Right cardiac atrium (tissue), 5 donors: ENCODE measurements around the gene LILRB2. TPM values are rescaled to one million over a fixed set of nuclear protein-coding genes. Genes with fewer than 3 reads are reported as not detected.
"Not testable (repeated sequence)": the region's sequence is repeated elsewhere in the genome, so short reads cannot be mapped to it uniquely, and the experiment has no call there.

Experiments
- ATAC-seq, 2 donors: fragments of 200-7000 bp; cut with Tn5 transposase; one replicate each; pipeline versions ENCODE4 v1.8.0 to v1.9.1; 2020; ENCODE audit warnings: moderate library complexity in 2 of 2, mild to moderate bottlenecking in 1 of 2
- DNase-seq, 3 donors: peaks; one replicate each; pipeline ENCODE4 v3.0.0-alpha.2; 2020
- H3K27ac ChIP-seq: one replicate; pipeline ENCODE4 v1.5.1; 2013; ENCODE audit warnings: mild to moderate bottlenecking, low read length, control low read depth, moderate library complexity
- H3K27me3 ChIP-seq: one replicate; pipeline ENCODE4 v1.6.1; 2013; ENCODE audit not compliant: control insufficient read depth, insufficient read depth
- H3K4me1 ChIP-seq: one replicate; pipeline ENCODE4 v1.6.1; 2013; ENCODE audit warnings: low read length; ENCODE audit not compliant: control insufficient read depth, insufficient read depth
- H3K4me3 ChIP-seq: one replicate; pipeline ENCODE4 v1.5.1; 2013; ENCODE audit warnings: low read length, control low read depth
- H3K9me3 ChIP-seq: one replicate; pipeline ENCODE4 v1.6.1; 2013; ENCODE audit warnings: low read length; ENCODE audit not compliant: control insufficient read depth
- WGBS: extraction: QIAGEN DNeasy Blood & Tissue Kit; methylation state at CpG from one replicate; pipeline ENCODE4 v1.1.7; 2013; 5-methylcytosine and 5-hydroxymethylcytosine counted together
- intact Hi-C, 4 donors: fragments of 100-400 bp; cut with DNase I; formaldehyde crosslinking; loops; one replicate each; pipeline versions ENCODE4 v1.11.0 to v1.14.0; 2022 to 2023
- microRNA-seq, 2 donors: library from miRNA; unstranded; fragments of <30 nt; microRNA quantifications; one replicate each; pipeline ENCODE4 v1.2.0, GENCODE V29; 2020 to 2021
- polyA plus RNA-seq: library from polyadenylated mRNA; stranded (reverse); fragments of 200-250 nt; gene quantifications from one replicate; pipeline ENCODE4 v1.2.3, GENCODE V29; 2013
- total RNA-seq, 4 donors: library from RNA; stranded (reverse); fragmentation: NEBNext Ultra II Directional; extraction: Animal tissue kit (Norgen Biotek cat#: 25700); gene quantifications; one replicate each; pipeline ENCODE4 v1.2.1, GENCODE V29; 2021
- donor health status: healthy with polysubstance abuse.
- donor health status: DM: no; HTN: yes; CAD: no.
- donor health status: DM: no; HTN: no; CAD: no.
- donor health status: DM: no; HTN: yes; CAD: no; lungs with severe emphysema.
- donor health status: DM: yes; HTN: yes; CAD: no.

The LILRB2 gene
- total and polyA plus RNA-seq, 5 donors, result 1.9 to 5.0 (median 4.7) TPM

- DNase-seq, H3K4me3 ChIP-seq, H3K9me3 ChIP-seq, H3K4me1 ChIP-seq, H3K27ac ChIP-seq, H3K27me3 ChIP-seq: not testable (repeated sequence)
- intact Hi-C loops, result loop anchor here in 3 of 4 donors (2.0 to 10.0 kb wide), 3 partner anchors 17 to 75 kb away; partner anchors contain the start of gene LILRB3 (in 1 of the 3)
- 65% methylated on average over 15 of the region's 21 CpGs for WGBS
- ATAC-seq, result peak; percentile 50 to 58
Observed at GRCh38 chr19:54239491-54240371, 41.2 kb downstream of the LILRB2 start.

- no peaks in the 10 kb centered on the region for H3K27me3 ChIP-seq
- H3K4me1 ChIP-seq, result no peaks in the 10 kb centered on the region
- ATAC-seq (no peak), DNase-seq (no peak)
- H3K9me3 ChIP-seq, result no peaks in the 10 kb centered on the region
- intact Hi-C loops, result loop anchor here (2.0 to 10.0 kb wide), 4 partner anchors 62 to 69 kb away; partner anchors contain the start of gene TMC4 (in 1 of the 4)
- no peak overlapping the region for H3K4me3 ChIP-seq
- no peak overlapping the region for H3K27ac ChIP-seq
- WGBS, result 54% methylated on average over 5 of the region's 5 CpGs
Observed at GRCh38 chr19:54233941-54234340, 47.0 kb downstream of the LILRB2 start.

GRCh38 chr19:54231077-54231931 lies 49.6 kb downstream of the LILRB2 start:
- Histone ChIP-seq H3K4me3 (no peak overlapping the region), H3K4me1 (no peaks in the 10 kb centered on the region), H3K27me3 (no peaks in the 10 kb centered on the region), H3K27ac (no peak overlapping the region), H3K9me3 (no peaks in the 10 kb centered on the region)
- WGBS, result 16% methylated on average over 21 of the region's 21 CpGs
- DNase-seq (peak; percentile 92 to 95 (median 94)), ATAC-seq (peak; percentile 89 to 94)
- intact Hi-C loops, result loop anchor here in 3 of 4 donors (5.0 to 10.0 kb wide), 3 partner anchors 59 to 67 kb away; partner anchors contain the start of gene TMC4 (in 1 of the 3)

GRCh38 chr19:54230031-54230430 lies 50.9 kb downstream of the LILRB2 start:
- intact Hi-C loops, result loop anchor here in 3 of 4 donors (5.0 to 10.0 kb wide), 3 partner anchors 58 to 65 kb away; partner anchors contain the start of gene TMC4 (in 1 of the 3)
- Histone ChIP-seq H3K9me3 (no peaks in the 10 kb centered on the region), H3K4me3 (no peak overlapping the region), H3K27me3 (no peaks in the 10 kb centered on the region), H3K27ac (no peak overlapping the region), H3K4me1 (no peaks in the 10 kb centered on the region)
- WGBS, result 88% methylated on average over 7 of the region's 7 CpGs
- DNase-seq (no peak), ATAC-seq (no peak)

- 90% methylated on average over 8 of the region's 8 CpGs for whole genome bisulfite sequencing
- ATAC-seq (no peak), DNase-seq (peak in 1 of 3 donors; percentile 5)
- H3K9me3 ChIP-seq, result no peaks in the 10 kb centered on the region
- H3K4me3 ChIP-seq, result no peak overlapping the region
- no peak overlapping the region for H3K27ac ChIP-seq
- H3K4me1 ChIP-seq, result no peaks in the 10 kb centered on the region
- H3K27me3 ChIP-seq, result no peaks in the 10 kb centered on the region
- intact Hi-C loops, result no loop called here
Observed at GRCh38 chr19:54229146-54229545, 51.8 kb downstream of the LILRB2 start.

GRCh38 chr19:54224619-54225018 lies 56.3 kb downstream of the LILRB2 start:
- H3K27me3 ChIP-seq, H3K4me3 ChIP-seq, H3K4me1 ChIP-seq, H3K9me3 ChIP-seq, H3K27ac ChIP-seq, DNase-seq, intact Hi-C loops, ATAC-seq: not testable (repeated sequence)
- 72% methylated on average over 10 of the region's 10 CpGs for WGBS

GRCh38 chr19:54223937-54224281 lies 57.0 kb downstream of the LILRB2 start:
- DNase-seq, H3K27me3 ChIP-seq, H3K4me1 ChIP-seq, H3K27ac ChIP-seq, H3K9me3 ChIP-seq, H3K4me3 ChIP-seq: not testable (repeated sequence)
- ATAC-seq, result peak; percentile 9 to 18
- WGBS, result 43% methylated on average over 5 of the region's 5 CpGs
- intact Hi-C loops, result loop anchor here in 1 of 4 donors (2.0 kb wide), 1 partner anchor 17 kb away; no protein-coding TSS in a partner anchor

Small RNA genes lying within 50 kb of the gene (microRNA-seq; reads per million reads assigned to microRNA genes)
- gene MIR4752, result 0 reads per million in 2 donors

Other genes with a start within 250 kb of the LILRB2 start
- gene VSTM1, start 217.2 kb downstream of the LILRB2 start, total RNA-seq, result not detected
- gene VSTM1, start 217.2 kb downstream of the LILRB2 start, polyA plus RNA-seq, result not detected
- not detected for gene TARM1, start 199.7 kb downstream of the LILRB2 start, total RNA-seq
- gene TARM1, start 199.7 kb downstream of the LILRB2 start, polyA plus RNA-seq, result not detected
- 1 to 10 TPM in 2 of 4 donors, under 1 TPM in 2; 0.72 to 1.5 (median 1.1) TPM for gene OSCAR, start 180.3 kb downstream of the LILRB2 start, total RNA-seq
- gene OSCAR, start 180.3 kb downstream of the LILRB2 start, polyA plus RNA-seq, result 0.45 TPM
- gene NDUFA3, start 178.3 kb downstream of the LILRB2 start, total RNA-seq, result 100 to 1,000 TPM; 264 to 472 (median 385) TPM
- gene NDUFA3, start 178.3 kb downstream of the LILRB2 start, polyA plus RNA-seq, result 714 TPM
- 10 to 100 TPM; 15.8 to 17.4 (median 16.8) TPM for gene TFPT, start 165.5 kb downstream of the LILRB2 start, total RNA-seq
- 19.8 TPM for gene TFPT, start 165.5 kb downstream of the LILRB2 start, polyA plus RNA-seq
- gene PRPF31, start 165.4 kb downstream of the LILRB2 start, total RNA-seq, result 10 to 100 TPM; 41.9 to 52.1 (median 43.7) TPM
- gene PRPF31, start 165.4 kb downstream of the LILRB2 start, polyA plus RNA-seq, result 43.0 TPM
- gene CNOT3, start 143.3 kb downstream of the LILRB2 start, total RNA-seq, result 10 to 100 TPM; 20.3 to 26.5 (median 23.3) TPM
- gene CNOT3, start 143.3 kb downstream of the LILRB2 start, polyA plus RNA-seq, result 18.2 TPM
- 1 to 10 TPM; 5.3 to 7.6 (median 7.0) TPM for gene LENG1, start 121.4 kb downstream of the LILRB2 start, total RNA-seq
- 11.0 TPM for gene LENG1, start 121.4 kb downstream of the LILRB2 start, polyA plus RNA-seq
- gene TMC4, start 108.0 kb downstream of the LILRB2 start, total RNA-seq, result 1 to 10 TPM; 1.0 to 3.8 (median 2.5) TPM
- 2.3 TPM for gene TMC4, start 108.0 kb downstream of the LILRB2 start, polyA plus RNA-seq
- gene MBOAT7, start 91.5 kb downstream of the LILRB2 start, total RNA-seq, result 10 to 100 TPM; 18.9 to 23.6 (median 21.4) TPM
- gene MBOAT7, start 91.5 kb downstream of the LILRB2 start, polyA plus RNA-seq, result 16.1 TPM
- 10 to 100 TPM; 17.6 to 22.1 (median 18.3) TPM for gene TSEN34, start 89.8 kb downstream of the LILRB2 start, total RNA-seq
- 20.9 TPM for gene TSEN34, start 89.8 kb downstream of the LILRB2 start, polyA plus RNA-seq
- gene RPS9, start 80.3 kb downstream of the LILRB2 start, total RNA-seq, result 100 to 1,000 TPM; 704 to 879 (median 833) TPM
- 1,572 TPM for gene RPS9, start 80.3 kb downstream of the LILRB2 start, polyA plus RNA-seq
- 1 to 10 TPM; 2.5 to 5.7 (median 4.9) TPM for gene LILRB3, start 58.1 kb downstream of the LILRB2 start, total RNA-seq
- 0.95 TPM for gene LILRB3, start 58.1 kb downstream of the LILRB2 start, polyA plus RNA-seq
- gene LILRA6, start 38.3 kb downstream of the LILRB2 start, total RNA-seq, result 1 to 10 TPM; 1.9 to 3.9 (median 2.5) TPM
- gene LILRA6, start 38.3 kb downstream of the LILRB2 start, polyA plus RNA-seq, result 1.00 TPM
- gene LILRB5, start 23.8 kb downstream of the LILRB2 start, total RNA-seq, result 10 to 100 TPM; 10.1 to 18.6 (median 12.4) TPM
- 6.0 TPM for gene LILRB5, start 23.8 kb downstream of the LILRB2 start, polyA plus RNA-seq
- gene LILRA5, start 32.1 kb upstream of the LILRB2 start, total RNA-seq, result 1 to 10 TPM; 1.7 to 2.7 (median 2.2) TPM
- 0.61 TPM for gene LILRA5, start 32.1 kb upstream of the LILRB2 start, polyA plus RNA-seq
- gene LILRA4, start 58.1 kb upstream of the LILRB2 start, total RNA-seq, result not detected
- gene LILRA4, start 58.1 kb upstream of the LILRB2 start, polyA plus RNA-seq, result not detected
- 1 to 10 TPM; 6.8 to 9.1 (median 8.1) TPM for gene LAIR1, start 83.8 kb upstream of the LILRB2 start, total RNA-seq
- gene LAIR1, start 83.8 kb upstream of the LILRB2 start, polyA plus RNA-seq, result 2.9 TPM
- gene TTYH1, start 134.4 kb upstream of the LILRB2 start, total RNA-seq, result 1 to 10 TPM; 2.4 to 3.0 (median 2.9) TPM
- 3.6 TPM for gene TTYH1, start 134.4 kb upstream of the LILRB2 start, polyA plus RNA-seq
- 10 to 100 TPM; 66.2 to 87.4 (median 71.4) TPM for gene LENG8, start 168.1 kb upstream of the LILRB2 start, total RNA-seq
- gene LENG8, start 168.1 kb upstream of the LILRB2 start, polyA plus RNA-seq, result 77.5 TPM
- 1 to 10 TPM; 2.1 to 4.1 (median 2.7) TPM for gene LENG9, start 182.7 kb upstream of the LILRB2 start, total RNA-seq
- gene LENG9, start 182.7 kb upstream of the LILRB2 start, polyA plus RNA-seq, result 2.3 TPM
- gene CDC42EP5, start 192.2 kb upstream of the LILRB2 start, total RNA-seq, result 10 to 100 TPM; 10.4 to 22.5 (median 12.8) TPM
- 10.8 TPM for gene CDC42EP5, start 192.2 kb upstream of the LILRB2 start, polyA plus RNA-seq
- gene LAIR2, start 221.7 kb upstream of the LILRB2 start, total RNA-seq, result not detected
- gene LAIR2, start 221.7 kb upstream of the LILRB2 start, polyA plus RNA-seq, result not detected